CD8-positive, alpha-beta memory T cell (primary cell): ENCODE data around the gene ANGPTL8. TPM values are rescaled to one million over a fixed set of nuclear protein-coding genes. Genes with fewer than 3 reads are reported as not detected.

Experiments
- CTCF ChIA-PET: fragments of 350-600 bp; sonication (Branson Sonifier 250); formaldehyde crosslinking; loops from one replicate; lab custom pipeline; 2021; ENCODE audit warnings: antibody characterized with exemption; lab: Charles Lee
- POLR2A ChIA-PET: fragments of 350-600 bp; sonication (Branson Sonifier 250); formaldehyde crosslinking; loops from one replicate; lab custom pipeline; 2021; ENCODE audit warnings: antibody characterized with exemption; lab: Charles Lee
- DNase-seq, 5 donors: peaks; one replicate each; pipeline versions ENCODE4 v3.0.0 to v3.0.0-alpha.2; 2020 to 2022; ENCODE audit warnings: mixed read lengths in 1 of 5
- H3K27ac ChIP-seq: one replicate; pipeline ENCODE4 v1.7.0; 2013; ENCODE audit warnings: low read depth, mild to moderate bottlenecking, low read length, moderate library complexity
- H3K27me3 ChIP-seq: 2 replicates; pipeline ENCODE4 v1.7.0; 2013; ENCODE audit warnings: low read length, mild to moderate bottlenecking; ENCODE audit not compliant: insufficient read depth, poor library complexity, severe bottlenecking
- H3K36me3 ChIP-seq: 2 replicates; pipeline ENCODE4 v1.7.0; 2013; ENCODE audit warnings: mild to moderate bottlenecking, low read length, moderate library complexity; ENCODE audit not compliant: insufficient read depth
- H3K4me1 ChIP-seq: 2 replicates; pipeline ENCODE4 v1.7.0; 2013; ENCODE audit warnings: mild to moderate bottlenecking, low read length, moderate library complexity; ENCODE audit not compliant: insufficient read depth
- H3K4me3 ChIP-seq: 2 replicates; pipeline ENCODE4 v1.7.0; 2013; ENCODE audit warnings: mild to moderate bottlenecking, low read length
- H3K9me3 ChIP-seq: 2 replicates; pipeline ENCODE4 v1.7.0; 2013; ENCODE audit warnings: mild to moderate bottlenecking, low read length
- H3K27ac Mint-ChIP-seq, 8 donors: one replicate each; pipeline ENCODE4 v1.8.0; 2020 to 2021; ENCODE audit warnings: mixed read lengths in 8 of 8, mild to moderate bottlenecking in 6 of 8, inconsistent platforms in 3 of 8, moderate library complexity in 3 of 8
- H3K27me3 Mint-ChIP-seq, 2 donors: one replicate each; pipeline ENCODE4 v1.8.0; 2020 to 2021; ENCODE audit warnings: mixed read lengths in 2 of 2, mild to moderate bottlenecking in 1 of 2, moderate library complexity in 1 of 2
- H3K36me3 Mint-ChIP-seq, 3 donors: one replicate each; pipeline ENCODE4 v1.8.0; 2020 to 2021; ENCODE audit warnings: mixed read lengths in 3 of 3, inconsistent platforms in 1 of 3, mild to moderate bottlenecking in 1 of 3
- H3K4me1 Mint-ChIP-seq, 3 donors: one replicate each; pipeline ENCODE4 v1.8.0; 2020 to 2021; ENCODE audit warnings: mixed read lengths in 3 of 3, inconsistent platforms in 1 of 3, mild to moderate bottlenecking in 1 of 3
- H3K4me3 Mint-ChIP-seq, 7 donors: one replicate each; pipeline ENCODE4 v1.8.0; 2020 to 2021; ENCODE audit warnings: mixed read lengths in 7 of 7, mild to moderate bottlenecking in 6 of 7, moderate library complexity in 4 of 7, inconsistent platforms in 2 of 7
- H3K9me3 Mint-ChIP-seq, 5 donors: one replicate each; pipeline ENCODE4 v1.8.0; 2020 to 2022; ENCODE audit warnings: mixed read lengths in 5 of 5, mild to moderate bottlenecking in 3 of 5, moderate library complexity in 2 of 5, inconsistent platforms in 1 of 5
- polyA plus RNA-seq: library from polyadenylated mRNA; unstranded; fragments of 300-500 nt; fragmentation: Illumina TruSeq; gene quantifications from one replicate; pipeline ENCODE4 v1.2.3, GENCODE V29; 2021
- total RNA-seq, 2 experiments: library from RNA; stranded (reverse); gene quantifications; one replicate each; pipeline ENCODE4 v1.2.3, GENCODE V29; 2021

The ANGPTL8 gene
- total and polyA plus RNA-seq, 3 experiments from 2014 or later = not detected

DNA sequence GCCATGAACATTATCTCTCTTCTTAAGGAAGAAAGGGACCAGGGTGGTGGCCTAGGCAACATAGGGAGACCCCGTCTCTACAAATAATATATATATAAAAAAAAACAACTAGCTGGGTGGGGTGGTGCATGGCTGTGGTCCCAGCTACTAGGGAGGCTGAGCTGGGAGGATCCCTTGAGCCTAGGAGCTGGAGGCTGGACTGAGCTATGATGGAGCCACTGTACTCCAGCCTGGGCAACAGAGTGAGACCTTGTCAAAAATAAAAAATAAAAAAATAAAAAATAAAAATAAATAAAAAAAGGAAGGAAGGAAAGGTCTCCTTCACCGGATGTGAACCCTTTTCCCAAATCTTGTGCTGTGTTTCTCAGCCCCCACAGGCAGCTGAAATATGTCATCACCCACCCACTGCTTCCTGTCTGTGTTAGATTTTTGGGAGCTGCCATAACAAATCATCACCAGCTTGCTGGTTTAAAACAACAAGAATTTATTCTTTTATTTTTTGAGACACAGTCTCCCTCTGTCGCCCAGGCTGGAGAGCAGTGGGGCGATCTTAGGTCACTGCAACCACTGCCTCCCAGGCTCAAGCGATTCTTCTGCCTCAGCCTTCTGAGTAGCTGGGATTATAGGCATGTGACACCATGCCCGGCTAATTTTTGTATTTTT, 47.0 kb downstream of the ANGPTL8 start:
- H3K36me3 ChIP-seq = no peaks in the 10 kb centered on the region
- Mint-ChIP-seq H3K27ac (no peak overlapping the region), H3K4me3 (no peak overlapping the region), H3K27me3 (peaks cover 17 to 41% of the 10 kb centered on the region in 2 donors), H3K36me3 (no peaks in the 10 kb centered on the region), H3K4me1 (peaks cover 0 to 4% (median 4%) of the 10 kb centered on the region in 3 donors), H3K9me3 (peaks cover 0 to 3% (median 2%) of the 10 kb centered on the region in 5 donors)
- POLR2A ChIA-PET = no interaction called here
- no peaks in the 10 kb centered on the region for H3K4me1 ChIP-seq
- H3K4me3 ChIP-seq = no peak overlapping the region
- CTCF ChIA-PET = interaction anchor here (1.5 kb wide), 1 partner anchor 196 kb away, joined by 3 read pairs; no protein-coding TSS in a partner anchor
- no peaks in the 10 kb centered on the region for H3K9me3 ChIP-seq
- DNase-seq = no peak
- no peak overlapping the region for H3K27ac ChIP-seq
- no peaks in the 10 kb centered on the region for H3K27me3 ChIP-seq

- POLR2A ChIA-PET = no interaction called here
- CTCF ChIA-PET = no interaction called here
- H3K27me3 Mint-ChIP-seq = peaks cover 16 to 41% of the 10 kb centered on the region in 2 donors
Observed at GRCh38 chr19:11288349-11288748, 48.9 kb downstream of the ANGPTL8 start.

GRCh38 chr19:11290256-11290655, 50.8 kb downstream of the ANGPTL8 start:
- Histone ChIP-seq H3K36me3 (no peaks in the 10 kb centered on the region), H3K27ac (no peak overlapping the region), H3K4me3 (no peak overlapping the region), H3K9me3 (no peaks in the 10 kb centered on the region), H3K27me3 (peaks cover 9% of the 10 kb centered on the region), H3K4me1 (peaks cover 9% of the 10 kb centered on the region)
- H3K4me1 Mint-ChIP-seq = peaks cover 3 to 8% (median 7%) of the 10 kb centered on the region in 3 donors
- no peak overlapping the region for H3K27ac Mint-ChIP-seq
- ChIA-PET POLR2A (no interaction called here), CTCF (interaction anchor here (0.8 to 1.3 kb wide), 2 partner anchors 91 to 192 kb away, joined by 3 to 5 read pairs; no protein-coding TSS in a partner anchor)
- no peaks in the 10 kb centered on the region for H3K9me3 Mint-ChIP-seq
- no peak for DNase-seq
- peaks cover 13 to 40% of the 10 kb centered on the region in 2 donors for H3K27me3 Mint-ChIP-seq
- no peak overlapping the region for H3K4me3 Mint-ChIP-seq
- H3K36me3 Mint-ChIP-seq = no peaks in the 10 kb centered on the region

More at GRCh38 chr19:11288349-11288748, 48.9 kb downstream of the ANGPTL8 start:
- peaks cover 9% of the 10 kb centered on the region for H3K27me3 ChIP-seq
- no peak overlapping the region for H3K27ac Mint-ChIP-seq
- H3K9me3 Mint-ChIP-seq = no peaks in the 10 kb centered on the region
- no peaks in the 10 kb centered on the region for H3K4me1 Mint-ChIP-seq
- H3K27ac ChIP-seq = no peak overlapping the region
- H3K4me3 ChIP-seq = no peak overlapping the region
- no peaks in the 10 kb centered on the region for H3K36me3 Mint-ChIP-seq
- no peak overlapping the region for H3K4me3 Mint-ChIP-seq
- H3K9me3 ChIP-seq = no peaks in the 10 kb centered on the region
- H3K4me1 ChIP-seq = peaks cover 1% of the 10 kb centered on the region
- no peak for DNase-seq
- H3K36me3 ChIP-seq = no peaks in the 10 kb centered on the region

DNA sequence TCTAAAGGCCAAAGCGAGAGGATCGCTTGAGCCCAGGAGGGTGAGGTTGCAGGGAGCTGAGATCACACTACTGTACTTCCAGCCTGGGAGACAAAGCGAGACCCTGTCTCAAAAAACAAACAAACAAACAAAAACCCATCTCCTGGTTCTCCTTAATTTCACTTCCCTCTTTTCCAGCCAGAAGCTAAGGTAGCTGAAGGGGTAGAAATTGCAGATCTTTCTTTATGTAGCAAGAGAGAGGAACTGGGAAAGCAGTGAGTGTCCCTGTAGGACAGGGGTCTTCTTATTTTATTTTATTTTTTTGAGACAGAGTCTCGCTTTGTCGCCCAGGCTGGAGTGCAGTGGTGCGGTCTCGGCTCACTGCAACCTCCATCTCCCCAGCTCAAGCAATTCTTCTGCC, 52.0 kb downstream of the ANGPTL8 start:
- no peaks in the 10 kb centered on the region for H3K36me3 ChIP-seq
- POLR2A ChIA-PET = no interaction called here
- Mint-ChIP-seq H3K36me3 (no peaks in the 10 kb centered on the region), H3K4me3 (no peak overlapping the region), H3K27ac (no peak overlapping the region), H3K9me3 (no peaks in the 10 kb centered on the region), H3K27me3 (peaks cover 11 to 38% of the 10 kb centered on the region in 2 donors), H3K4me1 (peaks cover 3 to 8% (median 7%) of the 10 kb centered on the region in 3 donors)
- H3K27me3 ChIP-seq = peaks cover 9% of the 10 kb centered on the region
- no peak for DNase-seq
- H3K9me3 ChIP-seq = no peaks in the 10 kb centered on the region
- H3K27ac ChIP-seq = no peak overlapping the region
- H3K4me3 ChIP-seq = no peak overlapping the region
- CTCF ChIA-PET = interaction anchor here (1.3 kb wide), 1 partner anchor 191 kb away, joined by 4 read pairs; no protein-coding TSS in a partner anchor
- H3K4me1 ChIP-seq = peaks cover 9% of the 10 kb centered on the region

Other genes with a start within 250 kb of the ANGPTL8 start
- gene LDLR, start 150.2 kb upstream of the ANGPTL8 start, total RNA-seq = 10 to 100 TPM; 27.7 to 35.1 TPM
- 8.2 TPM for gene LDLR, start 150.2 kb upstream of the ANGPTL8 start, polyA plus RNA-seq
- gene SPC24, start 83.8 kb upstream of the ANGPTL8 start, total RNA-seq = 10 to 100 TPM; 35.3 to 37.2 TPM
- gene SPC24, start 83.8 kb upstream of the ANGPTL8 start, polyA plus RNA-seq = not detected
- 1 to 10 TPM; 2.0 to 2.3 TPM for gene KANK2, start 42.1 kb upstream of the ANGPTL8 start, total RNA-seq
- gene KANK2, start 42.1 kb upstream of the ANGPTL8 start, polyA plus RNA-seq = 0.16 TPM
- gene DOCK6, start 22.9 kb downstream of the ANGPTL8 start, total RNA-seq = 1 to 10 TPM; 2.3 to 3.5 TPM
- gene DOCK6, start 22.9 kb downstream of the ANGPTL8 start, polyA plus RNA-seq = 0.71 TPM
- not detected for gene TSPAN16, start 56.5 kb downstream of the ANGPTL8 start, total RNA-seq
- not detected for gene TSPAN16, start 56.5 kb downstream of the ANGPTL8 start, polyA plus RNA-seq
- gene RAB3D, start 100.0 kb downstream of the ANGPTL8 start, total RNA-seq = 1 to 10 TPM; 3.2 to 4.5 TPM
- 3.7 TPM for gene RAB3D, start 100.0 kb downstream of the ANGPTL8 start, polyA plus RNA-seq
- gene TMEM205, start 106.6 kb downstream of the ANGPTL8 start, total RNA-seq = 10 to 100 TPM; 24.8 to 30.5 TPM
- 75.9 TPM for gene TMEM205, start 106.6 kb downstream of the ANGPTL8 start, polyA plus RNA-seq
- gene CCDC159, start 106.9 kb downstream of the ANGPTL8 start, total RNA-seq = 10 to 100 TPM; 14.2 to 14.6 TPM
- 30.1 TPM for gene CCDC159, start 106.9 kb downstream of the ANGPTL8 start, polyA plus RNA-seq
- 1 to 10 TPM; 2.1 to 2.2 TPM for gene PLPPR2, start 115.8 kb downstream of the ANGPTL8 start, total RNA-seq
- 1.2 TPM for gene PLPPR2, start 115.8 kb downstream of the ANGPTL8 start, polyA plus RNA-seq
- gene SWSAP1, start 135.0 kb downstream of the ANGPTL8 start, total RNA-seq = 1 to 10 TPM; 2.1 to 2.2 TPM
- 7.0 TPM for gene SWSAP1, start 135.0 kb downstream of the ANGPTL8 start, polyA plus RNA-seq
- gene EPOR, start 144.7 kb downstream of the ANGPTL8 start, total RNA-seq = 1 to 10 TPM; 3.4 to 3.6 TPM
- 8.0 TPM for gene EPOR, start 144.7 kb downstream of the ANGPTL8 start, polyA plus RNA-seq
- not detected for gene RGL3, start 179.7 kb downstream of the ANGPTL8 start, total RNA-seq
- gene RGL3, start 179.7 kb downstream of the ANGPTL8 start, polyA plus RNA-seq = not detected
- under 1 TPM; 0.11 to 0.24 TPM for gene ODAD3, start 195.5 kb downstream of the ANGPTL8 start, total RNA-seq
- gene ODAD3, start 195.5 kb downstream of the ANGPTL8 start, polyA plus RNA-seq = not detected
- 100 to 1,000 TPM; 262 to 272 TPM for gene PRKCSH, start 196.0 kb downstream of the ANGPTL8 start, total RNA-seq
- gene PRKCSH, start 196.0 kb downstream of the ANGPTL8 start, polyA plus RNA-seq = 60.7 TPM
- gene ELAVL3, start 241.4 kb downstream of the ANGPTL8 start, total RNA-seq = not detected
- gene ELAVL3, start 241.4 kb downstream of the ANGPTL8 start, polyA plus RNA-seq = not detected